GM20000 (cell line): ENCODE data around the gene GPC6.

Experiments used
- DNase-seq: peaks from one replicate; pipeline ENCODE4 v3.0.0; 2012; ENCODE audit warnings: low spot score
- TF ChIP-seq, protein P1 (sequence below): IDR thresholded peaks from 2 replicates; pipeline ENCODE4 v1.5.1; 2012; ENCODE audit warnings: mild to moderate bottlenecking, control low read depth; ENCODE audit errors: extremely low read depth, missing control alignments

The GPC6 gene

GRCh38 chr13:94268661-94269060 lies 1042.1 kb downstream of the GPC6 start:
- no peak for DNase-seq
- TF ChIP-seq, protein P1, sequence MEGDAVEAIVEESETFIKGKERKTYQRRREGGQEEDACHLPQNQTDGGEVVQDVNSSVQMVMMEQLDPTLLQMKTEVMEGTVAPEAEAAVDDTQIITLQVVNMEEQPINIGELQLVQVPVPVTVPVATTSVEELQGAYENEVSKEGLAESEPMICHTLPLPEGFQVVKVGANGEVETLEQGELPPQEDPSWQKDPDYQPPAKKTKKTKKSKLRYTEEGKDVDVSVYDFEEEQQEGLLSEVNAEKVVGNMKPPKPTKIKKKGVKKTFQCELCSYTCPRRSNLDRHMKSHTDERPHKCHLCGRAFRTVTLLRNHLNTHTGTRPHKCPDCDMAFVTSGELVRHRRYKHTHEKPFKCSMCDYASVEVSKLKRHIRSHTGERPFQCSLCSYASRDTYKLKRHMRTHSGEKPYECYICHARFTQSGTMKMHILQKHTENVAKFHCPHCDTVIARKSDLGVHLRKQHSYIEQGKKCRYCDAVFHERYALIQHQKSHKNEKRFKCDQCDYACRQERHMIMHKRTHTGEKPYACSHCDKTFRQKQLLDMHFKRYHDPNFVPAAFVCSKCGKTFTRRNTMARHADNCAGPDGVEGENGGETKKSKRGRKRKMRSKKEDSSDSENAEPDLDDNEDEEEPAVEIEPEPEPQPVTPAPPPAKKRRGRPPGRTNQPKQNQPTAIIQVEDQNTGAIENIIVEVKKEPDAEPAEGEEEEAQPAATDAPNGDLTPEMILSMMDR = no peak

GRCh38 chr13:94269557-94269956 lies 1043.0 kb downstream of the GPC6 start:
- DNase-seq = no peak
- TF ChIP-seq, protein P1 = no peak

DNA sequence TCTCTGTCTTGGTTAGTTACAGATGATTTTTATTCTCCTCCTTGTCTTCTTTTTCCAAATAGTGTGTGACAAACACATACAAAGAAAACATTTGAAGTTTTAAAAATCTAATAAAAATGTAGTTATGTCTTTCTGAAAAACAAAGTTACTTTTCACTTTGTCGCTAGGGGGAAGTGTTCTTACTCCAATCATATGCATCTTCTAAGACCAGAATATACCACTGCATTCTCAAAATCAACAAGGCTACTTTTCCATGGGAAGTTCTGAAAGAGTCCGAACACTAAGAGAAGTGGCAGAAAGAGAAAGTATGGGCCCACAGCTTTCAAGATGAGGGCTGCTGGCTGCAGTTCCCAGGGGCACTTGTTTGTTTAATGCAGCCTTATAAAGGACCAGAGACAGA lies 1043.9 kb downstream of the GPC6 start:
- TF ChIP-seq, protein P1 = no peak
- DNase-seq = no peak

DNA sequence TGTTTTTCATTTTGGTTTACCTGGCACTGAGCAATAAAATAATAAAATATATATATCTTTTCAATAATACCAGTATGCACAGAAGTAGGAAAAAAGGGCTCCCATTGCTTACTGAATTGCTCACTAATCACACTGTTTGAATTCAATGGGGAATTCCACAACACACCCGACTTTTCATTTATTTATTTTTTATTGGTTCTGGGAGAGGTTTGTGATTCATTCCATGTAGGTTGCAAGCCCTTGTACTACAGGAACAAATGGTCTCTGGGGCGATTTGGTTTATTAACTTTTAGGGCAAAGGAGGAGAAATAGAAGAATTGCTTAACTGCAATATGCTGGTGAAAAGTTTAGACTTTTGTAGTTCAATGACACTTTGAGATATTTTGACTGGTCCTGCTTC lies 1045.4 kb downstream of the GPC6 start:
- no peak for DNase-seq
- TF ChIP-seq, protein P1 = no peak

DNA sequence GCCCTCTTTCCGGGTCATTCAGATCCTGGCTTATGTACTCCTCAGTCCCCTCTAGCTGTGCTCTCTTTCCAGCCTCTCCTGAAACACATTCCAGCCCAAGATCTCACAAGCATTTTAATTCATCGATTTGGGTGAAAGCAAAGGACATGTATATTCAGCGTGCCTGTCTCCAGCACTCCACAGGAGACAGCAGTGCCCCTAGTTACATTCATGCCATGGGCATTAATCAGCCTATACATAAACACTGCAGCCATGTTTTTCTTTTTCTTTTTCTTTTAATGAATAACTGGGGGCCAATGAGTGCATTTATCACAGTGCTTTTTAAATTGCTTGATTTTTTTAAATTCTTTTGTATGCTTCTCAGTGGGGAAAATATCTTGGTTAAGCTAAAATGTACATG lies 1053.7 kb downstream of the GPC6 start:
- TF ChIP-seq, protein P1 = no peak
- DNase-seq = no peak

GRCh38 chr13:94280845-94281244 lies 1054.2 kb downstream of the GPC6 start:
- TF ChIP-seq, protein P1 = no peak
- no peak for DNase-seq

- TF ChIP-seq, protein P1 = no peak
- no peak for DNase-seq
These were observed 1060.0 kb downstream of the GPC6 start for GRCh38 chr13:94286581-94286980.
